Liver (tissue), 9 donors: Measurements from ENCODE around the gene FAM181B. TPM values are rescaled to one million over a fixed set of nuclear protein-coding genes. Genes with fewer than 3 reads are reported as not detected.

ENCODE experiments used
- DNase-seq: peaks from one replicate; pipeline ENCODE4 v3.0.0-alpha.2; 2017; ENCODE audit warnings: low spot score
- H3K27ac ChIP-seq, 2 donors: one replicate each; pipeline ENCODE4 v1.7.0; 2013; ENCODE audit warnings: inconsistent platforms in 2 of 2, low read length in 2 of 2, control low read depth in 1 of 2, low read depth in 1 of 2, mild to moderate bottlenecking in 1 of 2
- H3K27me3 ChIP-seq, 4 donors: one replicate each; pipeline versions ENCODE4 v1.6.1 to v1.7.0; 2013; ENCODE audit warnings: low read length in 3 of 4, inconsistent platforms in 1 of 4, mild to moderate bottlenecking in 1 of 4, moderate library complexity in 1 of 4; ENCODE audit not compliant: control insufficient read depth in 4 of 4, insufficient read depth in 4 of 4
- H3K36me3 ChIP-seq, 4 donors: one replicate each; pipeline versions ENCODE4 v1.6.1 to v1.7.0; 2013; ENCODE audit warnings: low read length in 3 of 4, mild to moderate bottlenecking in 3 of 4, low read depth in 1 of 4, moderate library complexity in 1 of 4; ENCODE audit not compliant: control insufficient read depth in 4 of 4, insufficient read depth in 3 of 4
- H3K4me1 ChIP-seq, 4 donors: one replicate each; pipeline versions ENCODE4 v1.6.1 to v1.7.0; 2013; ENCODE audit warnings: low read length in 3 of 4, mild to moderate bottlenecking in 3 of 4, moderate library complexity in 1 of 4; ENCODE audit not compliant: control insufficient read depth in 4 of 4, insufficient read depth in 4 of 4
- H3K4me3 ChIP-seq, 3 donors: one replicate each; pipeline versions ENCODE4 v1.6.1 to v1.7.0; 2013; ENCODE audit warnings: low read length in 3 of 3, control low read depth in 1 of 3, low read depth in 1 of 3, mild to moderate bottlenecking in 1 of 3
- H3K9ac ChIP-seq, 2 donors: one replicate each; pipeline ENCODE4 v1.7.0; 2013; ENCODE audit warnings: low read length in 2 of 2, mild to moderate bottlenecking in 2 of 2, moderate library complexity in 2 of 2, control low read depth in 1 of 2, low read depth in 1 of 2
- H3K9me3 ChIP-seq, 4 donors: one replicate each; pipeline versions ENCODE4 v1.6.1 to v1.7.0; 2013; ENCODE audit warnings: low read length in 3 of 4; ENCODE audit not compliant: control insufficient read depth in 4 of 4
- CTCF ChIP-seq: fragments of 150-350 bp; IDR thresholded peaks from 2 replicates; pipeline ENCODE4 v1.5.1; 2017; ENCODE audit warnings: improper control_type of control experiment, low read depth, low read length; ENCODE audit not compliant: missing input control
- EGR1 ChIP-seq, 2 donors: IDR thresholded peaks; 2 replicates each; pipeline ENCODE4 v1.6.1; 2016 to 2018; ENCODE audit warnings: antibody characterized with exemption in 2 of 2, low read depth in 2 of 2
- FOXA1 ChIP-seq: IDR thresholded peaks from 2 replicates; pipeline ENCODE4 v1.6.1; 2016; ENCODE audit warnings: antibody characterized with exemption
- FOXA2 ChIP-seq: IDR thresholded peaks from 2 replicates; pipeline ENCODE4 v1.6.1; 2016; ENCODE audit warnings: antibody characterized with exemption
- GABPA ChIP-seq, 2 donors: IDR thresholded peaks in 1 of 2; conservative IDR thresholded peaks in 1 of 2; 2 replicates each; pipeline ENCODE4 v1.6.1; 2016; ENCODE audit warnings: antibody characterized with exemption in 2 of 2, mild to moderate bottlenecking in 1 of 2, moderate library complexity in 1 of 2
- HNF4A ChIP-seq, 2 donors: conservative IDR thresholded peaks; 2 replicates each; pipeline ENCODE4 v1.6.1; 2016; ENCODE audit warnings: antibody characterized with exemption in 2 of 2, mild to moderate bottlenecking in 2 of 2
- HNF4G ChIP-seq: IDR thresholded peaks from 2 replicates; pipeline ENCODE4 v1.6.1; 2016; ENCODE audit warnings: antibody characterized with exemption
- MAX ChIP-seq: IDR thresholded peaks from 2 replicates; pipeline ENCODE4 v1.6.1; 2016; ENCODE audit warnings: antibody characterized with exemption
- NR2F2 ChIP-seq: IDR thresholded peaks from 2 replicates; pipeline ENCODE4 v1.6.1; 2016; ENCODE audit warnings: antibody characterized with exemption
- RAD21 ChIP-seq, 2 donors: IDR thresholded peaks; 2 replicates each; pipeline ENCODE4 v1.6.1; 2016; ENCODE audit warnings: antibody characterized with exemption in 2 of 2, mild to moderate bottlenecking in 2 of 2
- REST ChIP-seq: IDR thresholded peaks from 2 replicates; pipeline ENCODE4 v1.6.1; 2016; ENCODE audit warnings: antibody characterized with exemption, mild to moderate bottlenecking
- RXRA ChIP-seq, 2 donors: IDR thresholded peaks; 2 replicates each; pipeline ENCODE4 v1.6.1; 2017 to 2018; ENCODE audit warnings: antibody characterized with exemption in 2 of 2, mild to moderate bottlenecking in 1 of 2
- SP1 ChIP-seq: IDR thresholded peaks from 2 replicates; pipeline ENCODE4 v1.6.1; 2018; ENCODE audit warnings: antibody characterized with exemption, mild to moderate bottlenecking
- WGBS: extraction: QIAGEN DNeasy Blood & Tissue Kit; methylation state at CpG from one replicate; pipeline ENCODE4 v1.1.7; 2013; 5-methylcytosine and 5-hydroxymethylcytosine counted together
- polyA plus RNA-seq, 2 donors: library from polyadenylated mRNA; stranded (reverse) in 1 of 2; unstranded in 1 of 2; fragments of 200-250 nt in 1 of 2; fragments of >200 nt in 1 of 2; fragmentation: Nextera tagmentation in 1 of 2; extraction: Ambion mirVana in 1 of 2; gene quantifications; one replicate each; pipeline versions ENCODE4 v1.2.1 to v1.2.3, GENCODE V29; 2013 to 2015
- total RNA-seq, 2 donors: library from RNA; depleted of rRNA; stranded (reverse); fragments of >200 nt; gene quantifications; one replicate each; pipeline ENCODE4 v1.2.3, GENCODE V29; 2014
- donor health status: healthy.
- donor health status: healthy.
- donor health status: healthy.
- donor health status: healthy.
- donor health status: healthy.

Gene FAM181B
- total and polyA plus RNA-seq, 4 donors, result under 0.01 to 0.03 TPM; not detected in 2

DNA sequence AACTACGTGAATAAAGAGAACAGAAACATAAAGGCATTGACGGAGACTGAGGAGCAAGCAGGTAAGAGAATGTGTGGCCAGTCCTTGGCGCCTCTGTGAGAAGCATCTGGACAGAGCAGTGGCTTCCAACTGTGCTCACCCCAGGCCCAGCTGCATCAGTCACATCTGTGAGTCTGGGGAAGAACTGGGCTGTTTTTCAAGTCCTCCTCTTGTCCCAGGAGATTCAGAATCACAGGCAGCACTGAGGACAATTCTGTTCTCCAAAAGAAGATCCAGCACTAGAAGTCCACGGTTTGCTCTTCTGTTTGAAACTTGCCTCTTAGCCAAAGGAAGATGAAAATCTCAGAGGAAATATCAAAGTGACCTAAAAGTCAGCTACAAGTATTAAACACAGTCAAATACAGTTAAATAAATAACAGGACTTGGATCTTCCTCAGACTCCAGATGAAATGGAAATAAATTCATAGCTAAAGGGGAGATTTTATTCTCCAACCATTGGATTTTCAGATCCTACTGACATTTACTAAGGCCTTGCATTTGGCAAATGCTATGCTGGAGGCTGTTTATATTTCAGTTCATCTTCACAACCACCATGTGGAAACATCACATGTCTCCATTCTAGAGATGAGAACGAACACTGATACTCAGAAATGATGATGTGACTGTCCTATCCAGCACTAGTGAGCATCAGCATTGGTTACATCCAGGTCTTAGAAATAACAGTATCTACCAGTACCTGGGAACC, 14.1 kb downstream of the FAM181B start (continued):
- TF ChIP-seq REST, result no peak

DNA sequence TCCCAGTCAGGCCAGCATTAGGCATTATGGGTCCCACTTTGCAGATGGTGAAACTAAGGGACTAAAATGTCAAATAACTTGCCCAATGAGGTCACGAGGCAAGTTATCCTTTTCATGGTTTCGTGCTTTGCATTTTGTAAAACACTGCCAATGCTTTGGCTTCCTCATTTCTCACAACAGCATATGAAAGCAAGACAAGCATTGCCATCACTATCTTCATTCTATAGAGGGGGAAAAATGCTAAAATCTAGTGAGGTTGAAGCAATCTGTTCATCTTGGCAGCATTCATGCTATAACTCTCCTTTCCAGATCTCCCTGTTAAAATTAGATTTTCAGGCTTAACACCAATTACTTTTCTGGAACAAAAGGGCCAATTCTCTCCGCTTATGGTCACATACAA, 14.8 kb downstream of the FAM181B start:
- WGBS, result 33% methylated on average over 3 of the region's 3 CpGs

More for the DNA sequence above, 14.8 kb downstream of the FAM181B start:
- no peak overlapping the region for H3K4me3 ChIP-seq
- H3K4me1 ChIP-seq, result no peaks in the 10 kb centered on the region
- no peaks in the 10 kb centered on the region for H3K9me3 ChIP-seq
- DNase-seq, result no peak
- TF ChIP-seq HNF4A (conservative IDR thresholded peaks at IDR 0.05) (no peak), FOXA2 (no peak), EGR1 (IDR thresholded peaks at IDR 0.05; ENCODE audit: low read depth in 2 of 2) (no peak), NR2F2 (no peak), HNF4G (no peak), RXRA (IDR thresholded peaks at IDR 0.05) (no peak), SP1 (no peak), REST (no peak), FOXA1 (no peak), MAX (no peak), CTCF (no peak), GABPA (IDR thresholded peaks at IDR 0.05 in 1 of 2, conservative IDR thresholded peaks at IDR 0.05 in 1 of 2) (no peak), RAD21 (IDR thresholded peaks at IDR 0.05) (no peak)
- H3K36me3 ChIP-seq, result no peaks in the 10 kb centered on the region
- no peak overlapping the region for H3K27ac ChIP-seq
- no peak overlapping the region for H3K9ac ChIP-seq
- H3K27me3 ChIP-seq, result peaks cover 0 to 3% (median 1%) of the 10 kb centered on the region in 4 donors
